ENCODE measurements around the gene MBP. TPM values are rescaled to one million over a fixed set of nuclear protein-coding genes. Genes with fewer than 3 reads are reported as not detected.

Gene MBP
- polyA plus RNA-seq, 1 donor from 2014 or later, result 3.3 TPM

DNA sequence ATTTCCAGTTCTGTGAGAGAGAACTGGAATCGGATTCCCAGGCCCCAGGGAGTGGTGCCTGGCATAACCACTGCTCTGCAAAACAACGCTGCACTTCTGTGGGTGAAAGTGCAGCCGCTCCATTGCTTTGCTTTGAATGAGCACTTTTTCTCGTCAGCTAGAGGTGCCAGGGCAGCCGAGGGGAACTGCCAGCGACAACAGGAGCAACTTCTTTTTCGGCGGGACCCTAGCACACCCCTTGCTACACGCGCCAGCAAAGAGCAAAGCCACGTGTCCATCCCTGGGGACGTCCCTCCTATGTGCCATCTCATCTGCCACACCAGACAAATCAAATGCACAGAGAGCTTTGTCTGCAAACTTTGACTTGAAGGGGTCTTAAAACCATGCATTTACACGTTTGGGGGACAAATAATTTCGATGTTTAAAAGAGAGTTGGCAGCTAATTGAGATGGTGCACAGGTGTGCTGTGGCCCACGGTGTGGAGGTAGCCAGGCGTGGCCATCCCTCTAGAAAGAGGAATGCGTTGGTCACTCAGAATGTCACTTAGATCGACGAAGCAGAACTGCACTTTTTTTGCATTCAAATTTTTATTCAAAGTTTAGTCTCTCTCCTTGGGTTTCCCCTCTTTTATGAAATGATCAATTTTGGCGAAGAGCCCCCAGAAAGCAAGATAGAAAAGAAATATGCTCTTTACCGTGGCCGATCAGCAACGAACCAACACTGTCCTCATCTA lies 151.8 kb downstream of the MBP start:
- H3K79me2 ChIP-seq (replicated peaks; ENCODE audit: insufficient read depth, low read length), result no peaks in the 10 kb centered on the region
- H3K4me2 ChIP-seq (ENCODE audit: low read length), result no peak overlapping the region
- H4K20me1 ChIP-seq (ENCODE audit: insufficient read depth), result no peaks in the 10 kb centered on the region
- H3K9me3 ChIP-seq (ENCODE audit: low read length), result no peaks in the 10 kb centered on the region
- no peak overlapping the region for H3K9ac ChIP-seq (ENCODE audit: low read length)
- no peaks in the 10 kb centered on the region for H3K9me2 ChIP-seq (ENCODE audit: insufficient read depth, low read length)
- no peaks in the 10 kb centered on the region for H3K27me3 ChIP-seq (ENCODE audit: insufficient read depth, low read depth, low read length)
- no peak overlapping the region for H3K27ac ChIP-seq (ENCODE audit: low read length)
- H3F3A ChIP-seq (ENCODE audit: insufficient read depth, low read length, poor library complexity, severe bottlenecking), result no peaks in the 10 kb centered on the region
- TF ChIP-seq EZH2 (IDR thresholded peaks at IDR 0.05; ENCODE audit: borderline replicate concordance, insufficient read depth, low read length, poor library complexity, severe bottlenecking) (no peak), RAD21 (conservative IDR thresholded peaks at IDR 0.05) (no peak), TAF1 (IDR thresholded peaks at IDR 0.05; ENCODE audit: low read depth) (no peak)
- TF ChIP-seq, protein P1, sequence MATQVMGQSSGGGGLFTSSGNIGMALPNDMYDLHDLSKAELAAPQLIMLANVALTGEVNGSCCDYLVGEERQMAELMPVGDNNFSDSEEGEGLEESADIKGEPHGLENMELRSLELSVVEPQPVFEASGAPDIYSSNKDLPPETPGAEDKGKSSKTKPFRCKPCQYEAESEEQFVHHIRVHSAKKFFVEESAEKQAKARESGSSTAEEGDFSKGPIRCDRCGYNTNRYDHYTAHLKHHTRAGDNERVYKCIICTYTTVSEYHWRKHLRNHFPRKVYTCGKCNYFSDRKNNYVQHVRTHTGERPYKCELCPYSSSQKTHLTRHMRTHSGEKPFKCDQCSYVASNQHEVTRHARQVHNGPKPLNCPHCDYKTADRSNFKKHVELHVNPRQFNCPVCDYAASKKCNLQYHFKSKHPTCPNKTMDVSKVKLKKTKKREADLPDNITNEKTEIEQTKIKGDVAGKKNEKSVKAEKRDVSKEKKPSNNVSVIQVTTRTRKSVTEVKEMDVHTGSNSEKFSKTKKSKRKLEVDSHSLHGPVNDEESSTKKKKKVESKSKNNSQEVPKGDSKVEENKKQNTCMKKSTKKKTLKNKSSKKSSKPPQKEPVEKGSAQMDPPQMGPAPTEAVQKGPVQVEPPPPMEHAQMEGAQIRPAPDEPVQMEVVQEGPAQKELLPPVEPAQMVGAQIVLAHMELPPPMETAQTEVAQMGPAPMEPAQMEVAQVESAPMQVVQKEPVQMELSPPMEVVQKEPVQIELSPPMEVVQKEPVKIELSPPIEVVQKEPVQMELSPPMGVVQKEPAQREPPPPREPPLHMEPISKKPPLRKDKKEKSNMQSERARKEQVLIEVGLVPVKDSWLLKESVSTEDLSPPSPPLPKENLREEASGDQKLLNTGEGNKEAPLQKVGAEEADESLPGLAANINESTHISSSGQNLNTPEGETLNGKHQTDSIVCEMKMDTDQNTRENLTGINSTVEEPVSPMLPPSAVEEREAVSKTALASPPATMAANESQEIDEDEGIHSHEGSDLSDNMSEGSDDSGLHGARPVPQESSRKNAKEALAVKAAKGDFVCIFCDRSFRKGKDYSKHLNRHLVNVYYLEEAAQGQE (IDR thresholded peaks at IDR 0.05; ENCODE audit: borderline replicate concordance), result no peak
- no peak overlapping the region for H3K4me3 ChIP-seq (ENCODE audit: low read length)
- H3K36me3 ChIP-seq (ENCODE audit: insufficient read depth, low read length), result no peaks in the 10 kb centered on the region
- H2AFZ ChIP-seq (ENCODE audit: low read depth, low read length), result no peak overlapping the region

DNA sequence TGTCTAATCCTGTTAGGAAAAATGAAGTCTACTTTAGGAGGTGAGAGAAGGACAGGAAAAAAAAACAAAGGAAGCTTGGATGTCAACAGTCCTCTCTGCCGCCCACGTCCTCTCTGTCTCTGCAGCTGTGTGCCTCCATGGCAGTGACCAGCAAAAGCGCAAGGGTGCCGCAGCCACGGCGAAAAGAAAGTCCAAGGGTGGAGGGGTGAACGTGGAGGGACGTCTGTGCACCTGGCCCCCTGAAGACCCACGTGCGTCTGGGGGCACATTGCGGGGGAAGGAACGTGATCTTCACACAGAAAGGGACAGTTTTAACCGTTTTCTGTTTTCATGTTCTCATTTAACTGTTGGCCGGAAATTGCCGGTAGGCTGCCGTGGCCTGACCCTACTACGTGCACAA lies 152.7 kb downstream of the MBP start:
- Histone ChIP-seq H3K27me3 (ENCODE audit: insufficient read depth, low read depth, low read length) (no peaks in the 10 kb centered on the region), H3K9ac (ENCODE audit: low read length) (no peak overlapping the region), H3F3A (ENCODE audit: insufficient read depth, low read length, poor library complexity, severe bottlenecking) (no peaks in the 10 kb centered on the region), H3K4me3 (ENCODE audit: low read length) (no peak overlapping the region), H2AFZ (ENCODE audit: low read depth, low read length) (no peak overlapping the region), H3K9me3 (ENCODE audit: low read length) (no peaks in the 10 kb centered on the region), H3K36me3 (ENCODE audit: insufficient read depth, low read length) (no peaks in the 10 kb centered on the region), H4K20me1 (ENCODE audit: insufficient read depth) (no peaks in the 10 kb centered on the region), H3K79me2 (replicated peaks; ENCODE audit: insufficient read depth, low read length) (no peaks in the 10 kb centered on the region), H3K27ac (ENCODE audit: low read length) (no peak overlapping the region), H3K4me2 (ENCODE audit: low read length) (no peak overlapping the region), H3K9me2 (ENCODE audit: insufficient read depth, low read length) (no peaks in the 10 kb centered on the region)
- TF ChIP-seq EP300 (conservative IDR thresholded peaks at IDR 0.05; ENCODE audit: poor library complexity, severe bottlenecking) (no peak), SMC3 (conservative IDR thresholded peaks at IDR 0.05; ENCODE audit: poor library complexity) (no peak), RAD21 (conservative IDR thresholded peaks at IDR 0.05) (no peak)
- TF ChIP-seq, protein P2, sequence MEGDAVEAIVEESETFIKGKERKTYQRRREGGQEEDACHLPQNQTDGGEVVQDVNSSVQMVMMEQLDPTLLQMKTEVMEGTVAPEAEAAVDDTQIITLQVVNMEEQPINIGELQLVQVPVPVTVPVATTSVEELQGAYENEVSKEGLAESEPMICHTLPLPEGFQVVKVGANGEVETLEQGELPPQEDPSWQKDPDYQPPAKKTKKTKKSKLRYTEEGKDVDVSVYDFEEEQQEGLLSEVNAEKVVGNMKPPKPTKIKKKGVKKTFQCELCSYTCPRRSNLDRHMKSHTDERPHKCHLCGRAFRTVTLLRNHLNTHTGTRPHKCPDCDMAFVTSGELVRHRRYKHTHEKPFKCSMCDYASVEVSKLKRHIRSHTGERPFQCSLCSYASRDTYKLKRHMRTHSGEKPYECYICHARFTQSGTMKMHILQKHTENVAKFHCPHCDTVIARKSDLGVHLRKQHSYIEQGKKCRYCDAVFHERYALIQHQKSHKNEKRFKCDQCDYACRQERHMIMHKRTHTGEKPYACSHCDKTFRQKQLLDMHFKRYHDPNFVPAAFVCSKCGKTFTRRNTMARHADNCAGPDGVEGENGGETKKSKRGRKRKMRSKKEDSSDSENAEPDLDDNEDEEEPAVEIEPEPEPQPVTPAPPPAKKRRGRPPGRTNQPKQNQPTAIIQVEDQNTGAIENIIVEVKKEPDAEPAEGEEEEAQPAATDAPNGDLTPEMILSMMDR (IDR thresholded peaks at IDR 0.05; ENCODE audit: poor library complexity, severe bottlenecking), result no peak

Data from neural cell (in vitro differentiated cells).